AG08395 (cell line): ENCODE data around the gene CBX3.
"Not testable (repeated sequence)": the region's sequence is repeated elsewhere in the genome, so short reads cannot be mapped to it uniquely, and the experiment has no call there.

Source experiments
- DNase-seq: peaks from one replicate; pipeline ENCODE4 v3.0.0; 2012; ENCODE audit warnings: mixed read lengths, low spot score

CBX3 gene

GRCh38 chr7:26188206-26188956 lies 13.2 kb upstream of the CBX3 start:
- no peak for DNase-seq

- no peak for DNase-seq
Observed at GRCh38 chr7:26188957-26189541, 12.5 kb upstream of the CBX3 start.

GRCh38 chr7:26189697-26190096 lies 11.8 kb upstream of the CBX3 start:
- no peak for DNase-seq

GRCh38 chr7:26190417-26190869 lies 11.1 kb upstream of the CBX3 start:
- DNase-seq = no peak

- no peak for DNase-seq
Observed at GRCh38 chr7:26191233-26191973, 10.1 kb upstream of the CBX3 start.

GRCh38 chr7:26191974-26192479 lies 9.5 kb upstream of the CBX3 start:
- no peak for DNase-seq

- DNase-seq = no peak
Observed at GRCh38 chr7:26192485-26193087, 9.0 kb upstream of the CBX3 start.

GRCh38 chr7:26193432-26194207 lies 7.9 kb upstream of the CBX3 start:
- no peak for DNase-seq

- DNase-seq = not testable (repeated sequence)
Observed at GRCh38 chr7:26194764-26195163, 6.8 kb upstream of the CBX3 start.

- DNase-seq = no peak
Observed at GRCh38 chr7:26195182-26195581, 6.4 kb upstream of the CBX3 start.

- no peak for DNase-seq
Observed at GRCh38 chr7:26195867-26196657, 5.5 kb upstream of the CBX3 start.

GRCh38 chr7:26197153-26198115 lies 4.1 kb upstream of the CBX3 start:
- no peak for DNase-seq

GRCh38 chr7:26198133-26198780 lies 3.3 kb upstream of the CBX3 start:
- no peak for DNase-seq

- DNase-seq = no peak
Observed at GRCh38 chr7:26198781-26199169, 2.8 kb upstream of the CBX3 start.

- peak; percentile 41 for DNase-seq
Observed at GRCh38 chr7:26199301-26200037, 2.1 kb upstream of the CBX3 start.

- peak; percentile 21 for DNase-seq
Observed at GRCh38 chr7:26200038-26200443, 1.5 kb upstream of the CBX3 start.

- peak; percentile 88 for DNase-seq
Observed at GRCh38 chr7:26200444-26201246, 900 bp upstream of the CBX3 start, which contains the start of gene HNRNPA2B1. HNRNPA2B1 (minus strand) TSS chr7:26200746; CDS start chr7:26200577, 169 bp downstream.
